Lung (tissue), 12 donors: ENCODE results near the gene ELK4. TPM values are rescaled to one million over a fixed set of nuclear protein-coding genes. Genes with fewer than 3 reads are reported as not detected.

Experiments used
- ATAC-seq: fragments of 200-7000 bp; cut with Tn5 transposase; one replicate; pipeline ENCODE4 v1.9.1; 2020; ENCODE audit warnings: moderate number of reproducible peaks; ENCODE audit not compliant: insufficient read depth, low FRiP score
- DNase-seq, 3 donors: peaks; one replicate each; pipeline ENCODE4 v3.0.0-alpha.2; 2013 to 2017
- H3K27ac ChIP-seq, 2 donors: one replicate each; pipeline ENCODE4 v1.5.1; 2013; ENCODE audit warnings: mild to moderate bottlenecking in 2 of 2, moderate library complexity in 2 of 2, control low read depth in 1 of 2, inconsistent platforms in 1 of 2, low read depth in 1 of 2, low read length in 1 of 2
- H3K27me3 ChIP-seq, 3 donors: one replicate each; pipeline ENCODE4 v1.5.1; 2013; ENCODE audit warnings: low read length in 2 of 3; ENCODE audit not compliant: control insufficient read depth in 3 of 3, insufficient read depth in 3 of 3
- H3K36me3 ChIP-seq, 4 donors: one replicate each; pipeline ENCODE4 v1.5.1; 2013; ENCODE audit warnings: low read length in 4 of 4, mild to moderate bottlenecking in 1 of 4, moderate library complexity in 1 of 4; ENCODE audit not compliant: control insufficient read depth in 4 of 4, insufficient read depth in 4 of 4
- H3K4me1 ChIP-seq, 5 donors: one replicate each; pipeline ENCODE4 v1.5.1; 2013; ENCODE audit warnings: low read length in 5 of 5, mild to moderate bottlenecking in 2 of 5, moderate library complexity in 1 of 5; ENCODE audit not compliant: control insufficient read depth in 5 of 5, insufficient read depth in 5 of 5
- H3K4me3 ChIP-seq: one replicate; pipeline ENCODE4 v1.5.1; 2013; ENCODE audit warnings: mild to moderate bottlenecking, control low read depth, moderate library complexity
- H3K9ac ChIP-seq, 2 donors: one replicate each; pipeline ENCODE4 v1.5.1; 2013; ENCODE audit warnings: low read length in 2 of 2, control low read depth in 1 of 2; ENCODE audit not compliant: insufficient read depth in 1 of 2
- H3K9me3 ChIP-seq, 4 donors: one replicate each; pipeline ENCODE4 v1.5.1; 2013; ENCODE audit warnings: low read length in 3 of 4, mild to moderate bottlenecking in 1 of 4, moderate library complexity in 1 of 4; ENCODE audit not compliant: control insufficient read depth in 4 of 4, insufficient read depth in 3 of 4
- WGBS, 2 donors: extraction: QIAGEN DNeasy Blood & Tissue Kit; methylation state at CpG; one replicate each; pipeline ENCODE4 v1.1.7; 2013; 5-methylcytosine and 5-hydroxymethylcytosine counted together
- polyA plus RNA-seq, 2 donors: library from polyadenylated mRNA; stranded (reverse); fragments of 200-250 nt; gene quantifications; one replicate each; pipeline ENCODE4 v1.2.1, GENCODE V29; 2013
- total RNA-seq, 2 donors: library from RNA; depleted of rRNA in 1 of 2; stranded (reverse); fragments of >200 nt in 1 of 2; gene quantifications; one replicate each; pipeline ENCODE4 v1.2.1, GENCODE V29; 2014 to 2021
- TF ChIP-seq, protein P1 (sequence below): IDR thresholded peaks from 2 replicates; pipeline ENCODE4 v1.5.1; 2012; ENCODE audit warnings: mild to moderate bottlenecking; ENCODE audit errors: control extremely low read depth, extremely low read depth
- donor health status: control.
- donor health status: control.
- donor health status: Bipolar disorder and iron deficiency.
- donor health status: healthy.
- donor health status: DM: yes; HTN: yes; CAD: no.

ELK4 gene
- total and polyA plus RNA-seq, 4 donors = 5.0 to 46.7 (median 17.8) TPM

DNA sequence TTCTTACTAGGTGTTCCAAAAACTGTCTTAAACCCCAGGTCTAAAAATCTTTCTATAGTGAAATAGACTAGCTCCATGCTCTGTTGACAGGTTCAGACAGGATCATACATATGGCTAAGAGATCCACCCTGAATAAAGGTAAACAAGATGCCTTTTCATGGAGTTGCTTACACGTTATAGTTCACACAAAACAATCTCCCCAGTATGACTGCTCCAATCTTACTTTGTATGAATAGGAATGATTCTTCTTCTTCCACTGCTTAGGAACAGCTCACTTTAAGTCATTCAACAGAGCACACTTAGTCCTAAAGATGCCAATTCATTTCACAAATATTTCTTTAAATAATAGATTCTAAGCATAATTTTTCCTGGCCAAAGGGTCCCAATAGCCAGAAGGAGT is 16.0 kb downstream of the ELK4 start:
- Histone ChIP-seq H3K9ac (no peak overlapping the region), H3K4me3 (no peak overlapping the region), H3K27ac (no peak overlapping the region), H3K9me3 (no peaks in the 10 kb centered on the region), H3K36me3 (peaks cover 15 to 48% (median 25%) of the 10 kb centered on the region in 4 donors), H3K4me1 (peaks cover 0 to 3% (median 0%) of the 10 kb centered on the region in 5 donors), H3K27me3 (no peaks in the 10 kb centered on the region)
- 69 to 82% methylated on average over 1 of the region's 1 CpG for WGBS, 2 donors
- ATAC-seq = no peak
- TF ChIP-seq, protein P1, sequence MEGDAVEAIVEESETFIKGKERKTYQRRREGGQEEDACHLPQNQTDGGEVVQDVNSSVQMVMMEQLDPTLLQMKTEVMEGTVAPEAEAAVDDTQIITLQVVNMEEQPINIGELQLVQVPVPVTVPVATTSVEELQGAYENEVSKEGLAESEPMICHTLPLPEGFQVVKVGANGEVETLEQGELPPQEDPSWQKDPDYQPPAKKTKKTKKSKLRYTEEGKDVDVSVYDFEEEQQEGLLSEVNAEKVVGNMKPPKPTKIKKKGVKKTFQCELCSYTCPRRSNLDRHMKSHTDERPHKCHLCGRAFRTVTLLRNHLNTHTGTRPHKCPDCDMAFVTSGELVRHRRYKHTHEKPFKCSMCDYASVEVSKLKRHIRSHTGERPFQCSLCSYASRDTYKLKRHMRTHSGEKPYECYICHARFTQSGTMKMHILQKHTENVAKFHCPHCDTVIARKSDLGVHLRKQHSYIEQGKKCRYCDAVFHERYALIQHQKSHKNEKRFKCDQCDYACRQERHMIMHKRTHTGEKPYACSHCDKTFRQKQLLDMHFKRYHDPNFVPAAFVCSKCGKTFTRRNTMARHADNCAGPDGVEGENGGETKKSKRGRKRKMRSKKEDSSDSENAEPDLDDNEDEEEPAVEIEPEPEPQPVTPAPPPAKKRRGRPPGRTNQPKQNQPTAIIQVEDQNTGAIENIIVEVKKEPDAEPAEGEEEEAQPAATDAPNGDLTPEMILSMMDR = no peak
- no peak for DNase-seq

DNA sequence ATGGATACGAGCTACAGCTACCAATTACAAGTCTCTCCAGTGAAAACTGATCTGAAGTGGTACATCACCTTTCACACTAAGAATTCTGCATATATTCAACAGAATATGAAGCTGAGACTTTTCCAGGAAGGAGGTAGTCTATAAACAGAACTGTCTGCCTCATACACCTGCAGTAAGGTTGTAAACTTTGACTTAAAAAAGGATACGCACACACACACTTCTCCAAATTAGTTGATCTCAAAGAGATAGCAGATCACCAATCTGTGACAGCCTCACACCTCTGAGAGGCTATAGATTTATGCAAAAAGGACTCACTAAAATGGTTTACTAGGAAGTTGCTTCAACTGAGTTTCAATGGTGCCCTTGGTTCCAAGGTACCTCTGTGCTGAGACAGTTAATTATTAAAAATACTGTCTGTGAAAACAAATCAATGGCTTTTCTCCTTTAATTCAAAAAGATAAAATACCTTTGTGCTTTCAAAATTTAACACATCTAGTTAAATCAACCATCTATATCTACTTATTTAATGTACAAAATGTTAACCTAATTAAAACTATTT is 17.9 kb downstream of the ELK4 start:
- no peaks in the 10 kb centered on the region for H3K27me3 ChIP-seq
- H3K36me3 ChIP-seq = peaks cover 9 to 42% (median 19%) of the 10 kb centered on the region in 4 donors
- H3K9me3 ChIP-seq = no peaks in the 10 kb centered on the region
- no peak overlapping the region for H3K4me3 ChIP-seq
- ATAC-seq (no peak), DNase-seq (no peak)
- TF ChIP-seq, protein P1 = no peak
- peaks cover 0 to 3% (median 0%) of the 10 kb centered on the region in 5 donors for H3K4me1 ChIP-seq
- 93 to 95% methylated on average over 2 of the region's 2 CpGs for WGBS, 2 donors
- H3K27ac ChIP-seq = no peak overlapping the region
- H3K9ac ChIP-seq = no peak overlapping the region

DNA sequence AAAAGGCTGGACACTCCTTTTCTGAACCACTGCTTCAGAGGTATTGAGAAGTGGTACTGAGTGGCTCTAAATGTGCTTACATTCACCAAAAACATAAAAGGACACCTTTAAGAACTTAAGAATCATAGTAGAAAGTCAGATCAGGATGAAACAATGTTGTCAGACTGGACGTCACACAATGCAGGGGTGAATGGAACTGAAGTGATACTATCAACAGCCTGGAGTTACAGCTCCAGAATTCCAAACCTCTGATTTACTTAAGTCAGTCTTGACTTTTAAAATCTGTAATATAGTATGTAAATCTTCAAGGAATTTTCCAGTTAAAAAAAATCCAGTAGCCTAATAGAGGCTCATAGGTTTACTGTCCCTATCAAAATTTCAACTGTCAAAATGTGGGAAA is 19.3 kb downstream of the ELK4 start:
- H3K36me3 ChIP-seq = peaks cover 7 to 35% (median 13%) of the 10 kb centered on the region in 4 donors
- no peak overlapping the region for H3K27ac ChIP-seq
- no peak overlapping the region for H3K4me3 ChIP-seq
- no peak for DNase-seq
- WGBS, 2 donors = 83 to 98% methylated on average over 1 of the region's 1 CpG
- no peaks in the 10 kb centered on the region for H3K9me3 ChIP-seq
- peaks cover 0 to 3% (median 0%) of the 10 kb centered on the region in 5 donors for H3K4me1 ChIP-seq
- no peak for ATAC-seq
- TF ChIP-seq, protein P1 = no peak
- no peaks in the 10 kb centered on the region for H3K27me3 ChIP-seq
- H3K9ac ChIP-seq = no peak overlapping the region

DNA sequence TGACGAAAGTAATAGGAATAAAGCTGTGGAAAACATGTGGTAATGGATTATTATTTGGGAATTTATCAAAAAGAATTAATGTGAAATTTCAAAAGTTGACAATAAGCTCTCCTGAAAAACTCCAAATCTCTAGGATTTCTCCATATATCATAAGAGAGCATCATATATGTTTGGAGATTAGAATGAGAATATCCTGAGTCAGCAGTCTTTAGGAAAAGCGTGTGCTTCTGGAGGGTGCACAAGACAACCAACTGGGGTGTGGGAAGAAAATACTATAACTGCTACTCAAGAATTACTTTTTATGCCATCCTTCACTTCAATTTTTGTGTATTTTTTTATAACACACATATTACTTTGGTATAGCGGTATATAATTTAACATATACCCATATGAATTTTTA is 19.7 kb downstream of the ELK4 start:
- Histone ChIP-seq H3K27ac (no peak overlapping the region), H3K36me3 (peaks cover 7 to 33% (median 13%) of the 10 kb centered on the region in 4 donors), H3K9me3 (no peaks in the 10 kb centered on the region), H3K27me3 (no peaks in the 10 kb centered on the region), H3K4me1 (peaks cover 0 to 3% (median 0%) of the 10 kb centered on the region in 5 donors), H3K9ac (no peak overlapping the region), H3K4me3 (no peak overlapping the region)
- ATAC-seq (no peak), DNase-seq (no peak)
- 95 to 97% methylated on average over 3 of the region's 3 CpGs for WGBS, 2 donors
- TF ChIP-seq, protein P1 = no peak
